K562 (cell line): ENCODE measurements around the gene CBS. TPM values are rescaled to one million over a fixed set of nuclear protein-coding genes. Genes with fewer than 3 reads are reported as not detected.
"Not testable (repeated sequence)": the region's sequence is repeated elsewhere in the genome, so short reads cannot be mapped to it uniquely, and the experiment has no call there.

ENCODE experiments used
- ATAC-seq: fragments of 200-7000 bp; cut with Tn5 transposase; 3 replicates; pipeline ENCODE4 v1.9.1; 2020; ENCODE audit warnings: moderate library complexity
- BruUV-seq: library from RNA; stranded (reverse); fragments of 400-500 nt; replicated peaks from 2 replicates; lab custom pipeline; 2021; lab: Mats Ljungman, UMichigan
- CTCF ChIA-PET: fragments of 300-600 bp; formaldehyde crosslinking; extraction: SDS; loops from one replicate; lab custom pipeline; 2021; ENCODE audit warnings: low intra/inter-chr PET ratio; lab: Yijun Ruan, JAX
- POLR2A ChIA-PET: fragments of 300-600, 350-650 bp; sonication (Branson Sonifier 250); formaldehyde crosslinking; extraction: SDS; loops from one replicate; lab custom pipeline; 2021; ENCODE audit warnings: antibody characterized with exemption, inconsistent platforms; lab: Yijun Ruan, JAX
- DNase-seq, 4 experiments: peaks; one replicate each; pipeline versions ENCODE4 v3.0.0 to v3.0.0-alpha.2; 2011 to 2018; ENCODE audit warnings: low spot score in 3 of 4, mixed read lengths in 3 of 4; ENCODE audit errors: extremely low read depth in 1 of 4
- FAIRE-seq: peaks from 2 replicates; lab custom pipeline; 2011; peaks lifted over from hg19 to GRCh38; lab: Jason Lieb, UNC
- H2AFZ ChIP-seq: 2 replicates; pipeline ENCODE4 v1.6.0; 2011; ENCODE audit warnings: low read depth, low read length, control low read depth, inconsistent platforms
- H3K27ac ChIP-seq: fragments of 200-600 bp; 3 replicates; pipeline ENCODE4 v1.8.0; 2011; ENCODE audit warnings: low read depth, mild to moderate bottlenecking, control low read depth, inconsistent platforms, low read length, moderate library complexity, mixed read lengths; ENCODE audit errors: extremely low read depth
- H3K27me3 ChIP-seq, 2 experiments: fragments of 300-600 bp in 1 of 2; 2 replicates in 1 of 2; 3 replicates in 1 of 2; pipeline versions ENCODE4 v1.6.0 to v1.8.0; 2011; ENCODE audit warnings: inconsistent platforms in 2 of 2, low read length in 2 of 2, mild to moderate bottlenecking in 1 of 2, mixed read lengths in 1 of 2, moderate library complexity in 1 of 2; ENCODE audit not compliant: control insufficient read depth in 2 of 2, insufficient read depth in 2 of 2
- H3K36me3 ChIP-seq: fragments of 300-600 bp; 3 replicates; pipeline ENCODE4 v1.8.0; 2011; ENCODE audit warnings: mild to moderate bottlenecking, low read length, inconsistent platforms; ENCODE audit not compliant: control insufficient read depth, insufficient read depth
- H3K4me1 ChIP-seq, 2 experiments: fragments of 200-600 bp in 1 of 2; replicated peaks in 1 of 2; 2 replicates in 1 of 2; 3 replicates in 1 of 2; pipeline versions ENCODE4 v1.5.1 to v1.8.0; 2011; ENCODE audit warnings: inconsistent platforms in 2 of 2, low read length in 2 of 2, mild to moderate bottlenecking in 1 of 2, mixed read lengths in 1 of 2, moderate library complexity in 1 of 2; ENCODE audit not compliant: control insufficient read depth in 2 of 2, insufficient read depth in 2 of 2
- H3K4me2 ChIP-seq: 2 replicates; pipeline ENCODE4 v1.6.1; 2011; ENCODE audit warnings: low read length, control low read depth, inconsistent platforms, mixed read lengths; ENCODE audit not compliant: insufficient read depth
- H3K4me3 ChIP-seq: fragments of 200-600 bp; sonication (generic), shearing (Covaris generic); 2 replicates; pipeline ENCODE4 v1.5.1; 2016; ENCODE audit warnings: control low read depth, inconsistent platforms
- H3K79me2 ChIP-seq: fragments of 200-600 bp; 3 replicates; pipeline ENCODE4 v1.8.0; 2011; ENCODE audit warnings: low read length, inconsistent platforms; ENCODE audit not compliant: control insufficient read depth, insufficient read depth
- H3K9ac ChIP-seq, 2 experiments: 2 replicates each; pipeline versions ENCODE4 v1.6.0 to v1.6.1; 2011; ENCODE audit warnings: low read depth in 2 of 2, low read length in 2 of 2, control low read depth in 1 of 2, inconsistent platforms in 1 of 2, mild to moderate bottlenecking in 1 of 2, mixed read lengths in 1 of 2; ENCODE audit not compliant: insufficient read depth in 1 of 2
- H3K9me1 ChIP-seq: one replicate; pipeline ENCODE4 v1.6.0; 2011; ENCODE audit warnings: inconsistent platforms, mild to moderate bottlenecking, low read length, moderate library complexity; ENCODE audit not compliant: control insufficient read depth, insufficient read depth
- H3K9me3 ChIP-seq: replicated peaks from 2 replicates; pipeline ENCODE4 v1.5.1; 2011; ENCODE audit warnings: low read depth, low read length, inconsistent platforms; ENCODE audit not compliant: control insufficient read depth, insufficient read depth
- H4K20me1 ChIP-seq: replicated peaks from 2 replicates; pipeline ENCODE4 v1.6.1; 2011; ENCODE audit warnings: low read length, inconsistent platforms, mixed read lengths; ENCODE audit not compliant: control insufficient read depth, insufficient read depth
- BHLHE40 ChIP-seq: IDR thresholded peaks from 2 replicates; pipeline ENCODE4 v1.6.1; 2011; ENCODE audit warnings: low read length, improper control_type of control experiment
- WGBS: fragments of 100-300 bp; shearing (Covaris generic); methylation state at CpG from one replicate; pipeline ENCODE4 v1.1.6; 2016; ENCODE audit warnings: low coverage, mixed read lengths; ENCODE audit not compliant: insufficient coverage; ENCODE audit errors: missing lambda C conversion rate; 5-methylcytosine and 5-hydroxymethylcytosine counted together
- in situ Hi-C: fragments of 300-500 bp; cut with MboI; formaldehyde crosslinking; loops from 4 replicates; pipeline ENCODE4 v1.15.0; 2018; ENCODE audit warnings: inconsistent platforms, mixed read lengths
- intact Hi-C: fragments of 100-400 bp; cut with micrococcal nuclease; formaldehyde crosslinking; loops from 2 replicates; pipeline ENCODE4 v1.14.2; 2022
- polyA plus RNA-seq, 8 experiments: library from polyadenylated mRNA; depleted of rRNA in 4 of 8; stranded (reverse) in 5 of 8; unstranded in 3 of 8; fragments of >200 nt; fragmentation: Nextera tagmentation in 2 of 8; fragmentation: Illumina TruSeq in 1 of 8; extraction: Ambion mirVana in 2 of 8; extraction: Trizol in 1 of 8; gene quantifications; 2 replicates each; pipeline versions ENCODE4 v1.2.1 to v1.2.3, GENCODE V29; 2011 to 2014; ENCODE audit warnings: inconsistent platforms in 1 of 8, missing spikeins in 1 of 8
- total RNA-seq, 7 experiments: library from RNA; depleted of rRNA in 6 of 7; stranded (reverse); fragments of >200 nt in 6 of 7; fragmentation: Illumina TruSeq in 2 of 7; extraction: Trizol in 2 of 7; gene quantifications; 2 replicates each; pipeline versions ENCODE4 v1.2.1 to v1.2.3, GENCODE V29; 2011 to 2021; ENCODE audit warnings: low replicate concordance in 1 of 7

Gene CBS
- total and polyA plus RNA-seq, 9 of the 15 experiments (the other 6 are each of a cell fraction or from before 2014, with no cell fraction given) = 4.6 to 472 (median 152) TPM

DNA sequence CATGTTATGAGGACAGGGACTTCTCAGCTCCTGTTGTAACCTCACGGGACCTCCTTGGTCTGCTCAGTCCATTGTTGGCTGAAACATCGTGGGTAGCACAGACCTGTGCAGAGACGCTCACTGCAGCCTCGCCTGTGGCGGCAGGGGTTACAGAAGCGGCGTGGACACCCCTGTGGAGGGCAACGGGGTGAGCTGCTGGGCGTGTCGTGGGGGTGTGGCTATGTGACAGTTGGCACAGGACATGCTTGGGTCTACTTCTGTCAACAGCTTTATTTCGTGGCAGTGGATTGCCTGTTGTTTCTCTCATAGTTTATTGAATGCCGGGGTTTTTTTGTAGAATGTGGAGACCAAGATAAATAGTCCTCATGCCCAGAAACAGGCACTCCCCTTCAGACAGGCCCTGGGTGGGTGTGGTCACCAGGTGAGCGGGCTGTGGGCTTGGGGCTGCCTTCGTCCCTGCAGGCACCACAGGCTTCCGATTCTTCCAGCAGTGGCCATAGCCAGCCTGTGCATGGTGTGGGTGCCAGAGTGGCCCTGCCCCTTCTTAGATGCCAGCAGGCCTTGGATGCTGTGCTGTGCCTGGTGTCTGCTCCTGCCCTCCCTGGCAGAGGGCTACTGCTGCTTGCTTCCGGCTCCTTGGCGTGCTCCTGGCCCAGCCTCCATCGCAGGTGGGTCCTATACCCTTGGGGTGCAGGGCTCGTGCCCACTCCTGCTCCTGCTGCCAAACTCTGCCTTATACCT lies 37.5 kb downstream of the CBS start:
- DNase-seq, POLR2A ChIA-PET, H3K9me1 ChIP-seq, BruUV-seq, H3K4me1 ChIP-seq, in situ Hi-C loops, H3K36me3 ChIP-seq, H4K20me1 ChIP-seq, H3K27me3 ChIP-seq, H3K9me3 ChIP-seq, H3K9ac ChIP-seq, H3K4me3 ChIP-seq, intact Hi-C loops, FAIRE-seq, H3K4me2 ChIP-seq, H3K79me2 ChIP-seq, H3K27ac ChIP-seq, ATAC-seq, CTCF ChIA-PET, H2AFZ ChIP-seq: not testable (repeated sequence)
- WGBS = 66% methylated on average over 14 of the region's 19 CpGs

DNA sequence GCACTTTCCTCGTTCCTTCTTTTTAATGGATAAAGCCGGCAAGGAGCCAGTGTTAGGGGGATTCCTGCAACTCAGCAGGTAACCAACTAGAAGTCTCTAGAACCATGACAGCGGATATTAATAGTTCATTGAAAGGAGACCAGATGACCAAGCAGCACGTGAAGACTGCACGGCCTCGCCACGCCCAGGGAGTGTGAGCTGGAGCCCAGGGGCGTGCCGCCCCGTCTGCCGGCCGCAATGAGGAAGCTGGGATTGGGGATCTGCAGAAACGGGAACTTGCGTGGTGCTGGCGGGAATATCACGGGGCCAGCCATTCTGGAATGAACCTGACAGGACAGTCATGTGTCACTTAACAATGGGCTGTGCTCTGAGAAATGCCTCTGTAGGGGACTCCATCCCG lies 38.7 kb downstream of the CBS start:
- peak; percentile 80 for ATAC-seq
- BruUV-seq, H3K79me2 ChIP-seq, H3K4me1 ChIP-seq, H3K9me1 ChIP-seq, H3K9me3 ChIP-seq, intact Hi-C loops, H3K36me3 ChIP-seq, H3K9ac ChIP-seq, in situ Hi-C loops, CTCF ChIA-PET, H3K27me3 ChIP-seq, H2AFZ ChIP-seq, H3K4me2 ChIP-seq, H3K4me3 ChIP-seq, H4K20me1 ChIP-seq, H3K27ac ChIP-seq, DNase-seq, POLR2A ChIA-PET: not testable (repeated sequence)
- peak; percentile 28; the same call in 1 of the 2 replicates for TF ChIP-seq BHLHE40
- peak; percentile 48 for FAIRE-seq
- WGBS = 42% methylated on average over 5 of the region's 17 CpGs
